Activated T-cell treated with anti-CD3 and anti-CD28 coated beads for 1 hour (primary cell): ENCODE results near the gene HBZ.
"Not testable (repeated sequence)": the region's sequence is repeated elsewhere in the genome, so short reads cannot be mapped to it uniquely, and the experiment has no call there.

ENCODE experiments used
- DNase-seq: peaks from one replicate; pipeline ENCODE4 v3.0.0-alpha.2; 2020; ENCODE audit warnings: low read depth

HBZ gene

DNA sequence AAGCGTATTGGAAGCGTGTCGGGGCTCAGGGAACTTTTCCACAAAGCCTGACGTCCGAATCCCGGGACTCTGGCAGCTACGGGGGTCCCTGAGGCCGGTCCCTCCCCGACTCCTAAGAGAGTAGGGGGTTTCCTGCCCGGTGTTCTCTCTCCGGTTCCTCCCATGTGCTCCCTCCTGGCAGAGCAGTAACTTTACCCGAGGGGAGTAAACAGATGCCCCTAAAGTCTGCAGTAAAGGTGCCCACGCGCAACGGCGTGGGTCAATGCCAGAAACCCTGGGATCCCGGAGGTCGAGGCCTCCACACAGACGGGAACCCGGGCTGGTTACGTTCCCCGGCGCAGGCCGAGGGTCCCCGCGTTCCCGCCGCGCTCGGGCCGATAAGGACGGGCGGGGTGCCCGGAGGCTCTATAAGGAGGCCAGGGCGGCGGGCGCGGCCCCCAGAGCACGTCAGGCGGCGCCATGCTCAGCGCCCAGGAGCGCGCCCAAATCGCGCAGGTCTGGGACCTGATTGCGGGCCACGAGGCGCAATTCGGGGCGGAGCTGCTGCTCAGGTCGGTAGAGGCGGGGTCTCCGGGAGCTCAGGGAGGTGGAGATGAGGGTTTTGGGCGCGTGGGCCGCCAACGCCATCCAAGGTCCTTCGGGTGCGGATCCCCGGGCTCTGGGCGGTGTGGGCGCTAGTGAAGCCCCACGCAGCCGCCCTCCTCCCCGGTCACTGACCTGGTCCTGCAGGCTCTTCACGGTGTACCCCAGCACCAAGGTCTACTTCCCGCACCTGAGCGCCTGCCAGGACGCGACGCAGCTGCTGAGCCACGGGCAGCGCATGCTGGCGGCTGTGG, 13.3 kb downstream of the HBZ start, which contains the start of gene HBM:
HBM (plus strand) TSS at position 440 of the 836 bp plus-strand sequence; CDS start at position 460, 20 bp downstream.
- no peak for DNase-seq

DNA sequence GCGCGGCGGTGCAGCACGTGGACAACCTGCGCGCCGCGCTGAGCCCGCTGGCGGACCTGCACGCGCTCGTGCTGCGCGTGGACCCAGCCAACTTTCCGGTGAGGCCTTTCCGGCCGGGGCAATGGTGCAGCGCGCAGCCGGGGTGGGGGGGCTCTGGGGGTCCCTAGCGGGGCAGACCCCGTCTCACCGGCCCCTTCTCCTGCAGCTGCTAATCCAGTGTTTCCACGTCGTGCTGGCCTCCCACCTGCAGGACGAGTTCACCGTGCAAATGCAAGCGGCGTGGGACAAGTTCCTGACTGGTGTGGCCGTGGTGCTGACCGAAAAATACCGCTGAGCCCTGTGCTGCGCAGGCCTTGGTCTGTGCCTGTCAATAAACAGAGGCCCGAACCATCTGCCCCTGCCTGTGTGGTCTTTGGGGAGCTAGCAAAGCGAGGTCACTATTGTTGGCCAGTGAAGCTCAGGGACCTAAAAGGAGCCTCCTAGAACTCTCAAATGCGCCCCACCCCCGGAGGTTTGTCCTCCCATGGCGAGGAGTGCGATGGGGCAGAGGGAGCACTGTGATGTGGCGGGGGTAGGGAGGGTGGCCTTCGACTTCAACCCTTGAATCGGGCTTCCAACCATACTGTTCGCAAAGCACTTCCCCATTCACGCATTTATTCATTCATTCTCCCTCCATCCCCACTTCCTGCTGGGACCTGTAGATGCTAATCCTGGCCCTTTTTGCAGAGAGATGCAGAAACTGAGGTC, 14.1 kb downstream of the HBZ start:
- DNase-seq: no peak

DNA sequence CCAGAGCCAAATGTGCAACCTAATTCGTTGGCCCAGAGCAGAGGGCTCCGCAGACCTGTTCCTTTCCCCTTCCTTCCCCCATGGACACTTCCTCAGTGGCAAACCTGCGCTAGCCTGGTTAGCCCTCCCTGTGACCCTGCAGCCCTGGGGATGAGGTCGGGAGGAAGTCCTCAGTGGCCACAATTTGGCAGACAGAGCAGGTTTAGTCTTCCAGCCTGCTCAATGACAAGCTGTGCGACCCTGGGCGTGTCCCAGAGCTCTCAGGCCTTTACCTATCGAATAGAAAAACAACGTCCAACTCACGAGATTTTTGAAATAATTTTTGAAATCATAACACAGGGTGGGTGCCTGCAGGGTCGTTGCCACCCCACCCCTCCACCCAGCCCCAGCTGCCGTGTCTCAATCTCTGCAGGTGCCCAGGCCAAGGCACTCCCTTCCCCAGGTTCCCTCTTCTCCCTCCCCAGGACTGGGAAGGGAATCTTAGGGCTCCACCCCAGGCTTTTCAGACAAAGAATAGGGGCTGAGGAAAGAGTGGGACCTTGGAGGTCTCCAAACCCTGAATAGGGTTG, 14.8 kb downstream of the HBZ start:
- DNase-seq: no peak

DNA sequence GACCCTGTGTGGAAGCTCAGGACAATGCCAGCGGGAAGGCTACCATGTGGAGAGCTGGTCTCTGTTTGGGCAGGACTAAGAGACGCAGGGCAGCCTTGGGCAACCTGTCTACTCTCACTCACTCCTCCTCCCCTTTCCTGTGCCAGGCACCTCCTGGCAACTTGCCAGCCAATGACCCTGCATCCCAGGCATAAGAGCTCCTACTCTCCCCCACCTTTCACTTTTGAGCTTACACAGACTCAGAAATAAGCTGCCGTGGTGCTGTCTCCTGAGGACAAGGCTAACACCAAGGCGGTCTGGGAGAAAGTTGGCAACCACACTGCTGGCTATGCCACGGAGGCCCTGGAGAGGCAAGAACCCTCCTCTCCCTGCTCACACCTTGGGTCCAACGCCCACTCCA, 16.0 kb downstream of the HBZ start:
- DNase-seq: no peak

GRCh38 chr16:169014-169413, 16.6 kb downstream of the HBZ start:
- no peak for DNase-seq

DNA sequence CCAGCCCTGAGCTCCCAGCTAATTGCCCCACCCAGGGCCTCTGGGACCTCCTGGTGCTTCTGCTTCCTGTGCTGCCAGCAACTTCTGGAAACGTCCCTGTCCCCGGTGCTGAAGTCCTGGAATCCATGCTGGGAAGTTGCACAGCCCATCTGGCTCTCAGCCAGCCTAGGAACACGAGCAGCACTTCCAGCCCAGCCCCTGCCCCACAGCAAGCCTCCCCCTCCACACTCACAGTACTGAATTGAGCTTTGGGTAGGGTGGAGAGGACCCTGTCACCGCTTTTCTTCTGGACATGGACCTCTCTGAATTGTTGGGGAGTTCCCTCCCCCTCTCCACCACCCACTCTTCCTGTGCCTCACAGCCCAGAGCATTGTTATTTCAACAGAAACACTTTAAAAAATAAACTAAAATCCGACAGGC, 17.7 kb downstream of the HBZ start:
- not testable (repeated sequence) for DNase-seq

- no peak for DNase-seq
Measured at GRCh38 chr16:170788-171187, 18.3 kb downstream of the HBZ start.

GRCh38 chr16:172374-172941, 20.0 kb downstream of the HBZ start, which contains the start of gene HBA2:
Gene HBA2 (plus strand): TSS chr16:172876. CDS start chr16:172913, 37 bp downstream.
- DNase-seq: not testable (repeated sequence)

GRCh38 chr16:173211-173854, 20.9 kb downstream of the HBZ start:
- DNase-seq: not testable (repeated sequence)

GRCh38 chr16:173928-174769, 21.7 kb downstream of the HBZ start:
- DNase-seq: not testable (repeated sequence)

DNA sequence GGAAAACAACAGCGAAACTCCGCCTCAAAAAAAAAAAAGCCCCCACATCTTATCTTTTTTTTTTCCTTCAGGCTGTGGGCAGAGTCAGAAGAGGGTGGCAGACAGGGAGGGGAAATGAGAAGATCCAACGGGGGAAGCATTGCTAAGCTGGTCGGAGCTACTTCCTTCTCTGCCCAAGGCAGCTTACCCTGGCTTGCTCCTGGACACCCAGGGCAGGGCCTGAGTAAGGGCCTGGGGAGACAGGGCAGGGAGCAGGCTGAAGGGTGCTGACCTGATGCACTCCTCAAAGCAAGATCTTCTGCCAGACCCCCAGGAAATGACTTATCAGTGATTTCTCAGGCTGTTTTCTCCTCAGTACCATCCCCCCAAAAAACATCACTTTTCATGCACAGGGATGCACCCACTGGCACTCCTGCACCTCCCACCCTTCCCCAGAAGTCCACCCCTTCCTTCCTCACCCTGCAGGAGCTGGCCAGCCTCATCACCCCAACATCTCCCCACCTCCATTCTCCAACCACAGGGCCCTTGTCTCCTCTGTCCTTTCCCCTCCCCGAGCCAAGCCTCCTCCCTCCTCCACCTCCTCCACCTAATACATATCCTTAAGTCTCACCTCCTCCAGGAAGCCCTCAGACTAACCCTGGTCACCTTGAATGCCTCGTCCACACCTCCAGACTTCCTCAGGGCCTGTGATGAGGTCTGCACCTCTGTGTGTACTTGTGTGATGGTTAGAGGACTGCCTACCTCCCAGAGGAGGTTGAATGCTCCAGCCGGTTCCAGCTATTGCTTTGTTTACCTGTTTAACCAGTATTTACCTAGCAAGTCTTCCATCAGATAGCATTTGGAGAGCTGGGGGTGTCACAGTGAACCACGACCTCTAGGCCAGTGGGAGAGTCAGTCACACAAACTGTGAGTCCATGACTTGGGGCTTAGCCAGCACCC, 22.8 kb downstream of the HBZ start:
- no peak for DNase-seq

DNA sequence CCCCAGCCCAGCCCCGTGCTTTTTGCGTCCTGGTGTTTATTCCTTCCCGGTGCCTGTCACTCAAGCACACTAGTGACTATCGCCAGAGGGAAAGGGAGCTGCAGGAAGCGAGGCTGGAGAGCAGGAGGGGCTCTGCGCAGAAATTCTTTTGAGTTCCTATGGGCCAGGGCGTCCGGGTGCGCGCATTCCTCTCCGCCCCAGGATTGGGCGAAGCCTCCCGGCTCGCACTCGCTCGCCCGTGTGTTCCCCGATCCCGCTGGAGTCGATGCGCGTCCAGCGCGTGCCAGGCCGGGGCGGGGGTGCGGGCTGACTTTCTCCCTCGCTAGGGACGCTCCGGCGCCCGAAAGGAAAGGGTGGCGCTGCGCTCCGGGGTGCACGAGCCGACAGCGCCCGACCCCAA, 23.6 kb downstream of the HBZ start:
- not testable (repeated sequence) for DNase-seq

GRCh38 chr16:176477-177382, 24.3 kb downstream of the HBZ start, which contains the start of gene HBA1:
Gene HBA1 (plus strand): TSS chr16:176680. CDS start chr16:176717, 37 bp downstream.
- not testable (repeated sequence) for DNase-seq

DNA sequence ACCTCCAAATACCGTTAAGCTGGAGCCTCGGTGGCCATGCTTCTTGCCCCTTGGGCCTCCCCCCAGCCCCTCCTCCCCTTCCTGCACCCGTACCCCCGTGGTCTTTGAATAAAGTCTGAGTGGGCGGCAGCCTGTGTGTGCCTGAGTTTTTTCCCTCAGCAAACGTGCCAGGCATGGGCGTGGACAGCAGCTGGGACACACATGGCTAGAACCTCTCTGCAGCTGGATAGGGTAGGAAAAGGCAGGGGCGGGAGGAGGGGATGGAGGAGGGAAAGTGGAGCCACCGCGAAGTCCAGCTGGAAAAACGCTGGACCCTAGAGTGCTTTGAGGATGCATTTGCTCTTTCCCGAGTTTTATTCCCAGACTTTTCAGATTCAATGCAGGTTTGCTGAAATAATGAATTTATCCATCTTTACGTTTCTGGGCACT, 25.0 kb downstream of the HBZ start:
- no peak for DNase-seq

- no peak for DNase-seq
Measured at GRCh38 chr16:177981-178667, 25.7 kb downstream of the HBZ start.

- no peak for DNase-seq
Measured at GRCh38 chr16:178668-179015, 26.2 kb downstream of the HBZ start.

DNA sequence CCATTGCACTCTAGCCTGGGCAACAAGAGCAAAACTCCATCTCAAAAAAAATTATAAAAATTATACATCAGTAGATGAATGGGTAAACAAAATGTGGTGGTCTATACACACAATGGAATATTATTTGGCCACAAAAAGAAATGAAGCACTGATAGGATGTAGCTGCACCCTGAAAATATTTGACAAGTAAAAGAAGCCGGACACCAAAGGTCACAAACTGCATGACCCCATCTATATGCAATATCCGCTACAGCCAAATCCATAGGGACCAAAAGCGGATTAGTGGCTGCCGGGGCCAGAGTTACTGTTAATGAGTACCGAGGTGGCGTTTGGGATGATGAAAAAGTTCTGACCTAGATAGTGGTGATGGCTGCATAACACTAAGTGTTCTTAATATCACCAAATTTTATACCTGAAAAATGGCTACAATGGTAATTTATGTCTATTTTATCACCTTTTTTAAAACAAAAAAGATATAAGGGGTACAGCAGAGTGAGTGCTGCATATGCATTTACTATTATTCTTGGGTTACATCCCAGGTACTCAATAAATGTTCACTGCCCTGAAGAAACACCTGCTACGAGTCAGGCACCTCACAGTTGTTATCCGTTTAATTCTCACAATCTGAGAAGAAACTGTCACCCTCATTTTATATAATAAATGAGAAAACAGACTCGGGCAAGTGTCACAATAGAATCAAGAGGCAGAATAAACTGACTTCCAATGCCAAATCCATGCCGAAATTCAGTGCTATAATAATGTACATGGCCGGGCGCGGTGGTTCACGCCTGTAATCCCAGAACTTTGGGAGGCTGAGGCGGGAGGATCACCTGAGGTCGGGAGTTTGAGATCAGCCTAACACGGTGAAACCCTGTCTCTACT, 27.0 kb downstream of the HBZ start:
- DNase-seq: no peak
